Activated CD8-positive, alpha-beta memory T cell treated with anti-CD3 and anti-CD28 coated beads for 1 hour (primary cell): ENCODE data around the gene DVL2.

Source experiments
- DNase-seq, 2 donors: peaks; one replicate each; pipeline ENCODE4 v3.0.0-alpha.2; 2020; ENCODE audit warnings: low read depth in 1 of 2; ENCODE audit errors: extremely low read depth in 1 of 2

DVL2 gene

DNA sequence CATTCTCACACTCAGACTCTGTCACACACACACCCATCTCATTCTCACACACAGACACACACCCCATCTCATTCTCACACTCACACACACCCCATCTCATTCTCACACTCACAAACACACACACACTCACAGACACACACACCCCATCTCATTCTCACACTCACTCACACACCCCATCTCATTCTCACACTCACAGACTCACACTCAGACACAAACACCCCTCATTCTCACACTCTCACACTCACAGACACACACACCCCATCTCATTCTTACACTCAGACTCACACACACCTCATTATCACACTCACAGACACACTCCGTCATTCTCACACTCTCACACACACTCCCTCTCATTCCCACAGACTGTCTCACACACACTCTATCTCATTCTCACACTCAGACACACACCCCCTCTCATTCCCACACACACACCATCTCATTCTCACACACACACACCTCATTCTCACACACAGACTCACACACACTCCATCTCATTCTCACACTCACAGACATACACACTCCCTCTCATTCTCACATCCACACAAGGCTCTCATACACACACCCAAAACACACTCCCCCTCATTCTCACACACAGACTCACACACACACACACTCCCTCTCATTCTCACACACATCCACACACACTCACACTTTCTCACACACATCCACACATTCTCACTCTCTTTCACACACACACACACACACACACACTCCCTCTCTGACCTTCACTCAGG is 58.0 kb downstream of the DVL2 start:
- no peak for DNase-seq
